Lower lobe of right lung (tissue), 2 donors: ENCODE results near the gene APBB2. TPM values are rescaled to one million over a fixed set of nuclear protein-coding genes. Genes with fewer than 3 reads are reported as not detected.

Source experiments
- ATAC-seq, 2 donors: fragments of 200-7000 bp; cut with Tn5 transposase; one replicate each; pipeline ENCODE4 v1.9.1; 2020 to 2022; ENCODE audit warnings: mild to moderate bottlenecking in 2 of 2, moderate library complexity in 2 of 2
- DNase-seq: peaks from one replicate; pipeline ENCODE4 v3.0.0-alpha.2; 2020
- H3K27ac ChIP-seq: fragments of 200-600 bp; one replicate; pipeline ENCODE4 v1.8.0; 2022
- H3K27me3 ChIP-seq: fragments of 200-600 bp; one replicate; pipeline ENCODE4 v1.8.0; 2022; ENCODE audit warnings: low read depth
- H3K36me3 ChIP-seq: fragments of 200-600 bp; one replicate; pipeline ENCODE4 v1.8.0; 2022; ENCODE audit warnings: mild to moderate bottlenecking
- H3K4me1 ChIP-seq: fragments of 200-600 bp; one replicate; pipeline ENCODE4 v1.8.0; 2022
- H3K4me3 ChIP-seq: fragments of 200-600 bp; one replicate; pipeline ENCODE4 v1.8.0; 2022; ENCODE audit warnings: mild to moderate bottlenecking
- H3K9me3 ChIP-seq: fragments of 200-600 bp; one replicate; pipeline ENCODE4 v1.8.0; 2022
- CTCF ChIP-seq: fragments of 200-600 bp; IDR thresholded peaks from one replicate; pipeline ENCODE4 v1.8.0; 2022; ENCODE audit warnings: antibody characterized with exemption, mild to moderate bottlenecking
- intact Hi-C: fragments of 100-400 bp; cut with DNase I; formaldehyde crosslinking; loops from one replicate; pipeline ENCODE4 v1.11.0; 2022
- total RNA-seq: library from RNA; stranded (reverse); fragmentation: NEBNext Ultra II Directional; extraction: Animal tissue kit (Norgen Biotek cat#: 25700); gene quantifications from one replicate; pipeline ENCODE4 v1.2.1, GENCODE V29; 2021
- donor health status: DM: no; HTN: yes; CAD: no; lungs with severe emphysema.

Gene APBB2
- total RNA-seq, 1 donor from 2014 or later: 59.3 TPM

GRCh38 chr4:41095973-41096372 is 118.4 kb downstream of the APBB2 start:
- TF ChIP-seq CTCF: no peak
- Histone ChIP-seq H3K36me3 (no peaks in the 10 kb centered on the region), H3K4me1 (peaks cover 12% of the 10 kb centered on the region), H3K4me3 (no peak overlapping the region), H3K27me3 (no peaks in the 10 kb centered on the region), H3K27ac (no peak overlapping the region), H3K9me3 (no peaks in the 10 kb centered on the region)
- ATAC-seq (peak in 1 of 2 donors; percentile 24), DNase-seq (no peak)
- intact Hi-C loops: no loop called here

DNA sequence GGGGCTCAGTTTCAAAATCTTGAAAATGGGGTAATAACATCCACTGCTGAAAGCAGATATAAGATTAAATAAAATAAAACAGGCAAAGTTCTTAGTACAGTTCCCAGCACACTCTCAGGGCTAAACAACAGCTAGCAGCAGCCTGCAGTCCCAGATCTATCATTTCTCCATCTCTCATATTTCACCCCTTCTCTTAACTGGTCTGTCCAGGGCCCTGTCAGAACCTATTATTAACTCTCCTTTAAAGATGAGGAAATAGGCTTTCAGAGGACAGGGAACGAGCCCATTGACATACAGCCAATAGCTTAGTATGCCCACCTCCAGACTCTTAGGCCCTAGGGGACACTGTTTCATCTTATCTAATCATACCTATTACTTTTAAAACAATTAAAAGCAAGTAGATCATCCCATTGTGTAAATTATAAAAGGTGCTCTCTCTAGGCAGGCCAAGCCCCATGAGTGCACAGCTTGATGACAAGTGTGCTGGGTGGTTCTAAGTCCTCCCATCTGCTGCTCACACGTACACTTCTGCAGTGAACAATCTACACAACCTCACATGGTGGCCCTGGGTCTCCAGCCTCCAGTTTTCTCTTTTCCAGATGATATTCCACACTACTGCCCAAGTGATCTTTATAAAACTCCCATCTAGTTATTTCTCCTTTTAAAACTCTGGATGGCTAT is 119.0 kb downstream of the APBB2 start:
- no peak for ATAC-seq
- H3K27ac ChIP-seq: no peak overlapping the region
- DNase-seq: no peak
- TF ChIP-seq CTCF: no peak
- no peaks in the 10 kb centered on the region for H3K27me3 ChIP-seq
- intact Hi-C loops: no loop called here
- H3K4me3 ChIP-seq: no peak overlapping the region
- peaks cover 12% of the 10 kb centered on the region for H3K4me1 ChIP-seq
- no peaks in the 10 kb centered on the region for H3K9me3 ChIP-seq
- no peaks in the 10 kb centered on the region for H3K36me3 ChIP-seq

DNA sequence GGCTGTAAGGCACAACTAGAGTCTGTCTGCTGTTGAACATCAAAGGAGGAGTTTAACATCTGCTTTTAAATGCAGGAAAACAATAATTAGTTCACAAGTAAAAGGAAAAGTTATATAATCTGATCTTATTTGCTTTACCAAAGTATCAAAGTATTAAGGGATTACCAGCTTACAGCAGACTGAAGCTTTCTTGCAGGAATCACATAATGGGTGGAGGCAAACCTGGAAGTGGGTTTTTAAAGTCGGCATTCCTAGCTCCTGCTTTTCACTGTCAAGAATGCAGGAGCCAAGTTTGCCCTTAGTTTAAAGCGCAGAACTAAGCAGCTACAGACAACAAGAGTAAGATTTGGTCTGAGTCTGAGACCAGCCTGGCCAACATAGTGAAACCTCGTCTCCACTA is 122.2 kb downstream of the APBB2 start:
- Histone ChIP-seq H3K27ac (no peak overlapping the region), H3K36me3 (no peaks in the 10 kb centered on the region), H3K4me3 (no peak overlapping the region), H3K9me3 (no peaks in the 10 kb centered on the region), H3K27me3 (no peaks in the 10 kb centered on the region), H3K4me1 (no peaks in the 10 kb centered on the region)
- DNase-seq: no peak
- intact Hi-C loops: no loop called here
- ATAC-seq: no peak
- no peak for TF ChIP-seq CTCF

DNA sequence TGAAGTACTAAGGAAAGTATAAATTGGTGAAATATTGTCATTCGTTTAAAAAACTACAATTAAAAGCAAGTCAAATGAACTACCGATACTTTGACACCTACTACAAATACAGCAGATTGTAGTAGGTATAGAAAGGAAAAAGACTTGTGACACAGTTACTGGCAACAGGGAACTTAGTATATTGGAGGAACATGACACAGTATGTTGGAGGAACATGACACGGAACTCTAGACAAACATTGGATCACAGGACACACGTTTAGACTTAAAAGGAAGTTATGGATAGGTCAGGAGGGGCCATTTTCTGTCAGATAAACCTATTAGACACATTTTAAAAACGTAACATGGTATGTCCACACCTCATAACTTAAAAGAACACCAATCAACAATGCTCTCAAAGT is 132.5 kb downstream of the APBB2 start:
- DNase-seq (no peak), ATAC-seq (no peak)
- H3K4me3 ChIP-seq: no peak overlapping the region
- H3K27ac ChIP-seq: no peak overlapping the region
- peaks cover 11% of the 10 kb centered on the region for H3K9me3 ChIP-seq
- no peak for TF ChIP-seq CTCF
- H3K4me1 ChIP-seq: no peaks in the 10 kb centered on the region
- no peaks in the 10 kb centered on the region for H3K27me3 ChIP-seq
- intact Hi-C loops: no loop called here
- H3K36me3 ChIP-seq: no peaks in the 10 kb centered on the region

- no peak for TF ChIP-seq CTCF
- H3K4me3 ChIP-seq: no peak overlapping the region
- H3K4me1 ChIP-seq: no peaks in the 10 kb centered on the region
- no peak overlapping the region for H3K27ac ChIP-seq
- peak in 1 of 2 donors; percentile 37 for ATAC-seq
- no peaks in the 10 kb centered on the region for H3K27me3 ChIP-seq
- intact Hi-C loops: no loop called here
- DNase-seq: no peak
- H3K36me3 ChIP-seq: no peaks in the 10 kb centered on the region
- peaks cover 2% of the 10 kb centered on the region for H3K9me3 ChIP-seq
Observed at GRCh38 chr4:41080976-41081375, 133.4 kb downstream of the APBB2 start.
